HL-60 (cell line): ENCODE results near the gene HAP1.
A peak's percentile ranks its signal among the peaks of the same experiment; 100 is the strongest.

Experiments used
- DNase-seq, 2 experiments: peaks; one replicate each; pipeline ENCODE4 v3.0.0-alpha.2; 2010 to 2020; ENCODE audit warnings: low read depth in 1 of 2, low spot score in 1 of 2
- H3K27ac ChIP-seq: fragments of 250-450 bp; sonication (Bioruptor Pico); replicated peaks from 2 replicates; pipeline ENCODE4 v1.5.1; 2020; ENCODE audit warnings: mild to moderate bottlenecking, moderate library complexity
- H3K27me3 ChIP-seq: fragments of 250-450 bp; sonication (Bioruptor Pico); 2 replicates; pipeline ENCODE4 v1.5.1; 2021; ENCODE audit warnings: mild to moderate bottlenecking, moderate library complexity; ENCODE audit not compliant: insufficient read depth, poor library complexity, severe bottlenecking
- H3K4me3 ChIP-seq: replicated peaks from 2 replicates; pipeline ENCODE4 v1.5.1; 2011; ENCODE audit warnings: mild to moderate bottlenecking, control low read depth, low read length; ENCODE audit not compliant: insufficient read depth
- GABPA ChIP-seq: IDR thresholded peaks from 2 replicates; pipeline ENCODE4 v1.6.1; 2012; ENCODE audit warnings: low read depth
- POLR2AphosphoS5 ChIP-seq: IDR thresholded peaks from 2 replicates; pipeline ENCODE4 v1.6.1; 2012; ENCODE audit warnings: low read depth
- SPI1 ChIP-seq: IDR thresholded peaks from 2 replicates; pipeline ENCODE4 v1.6.1; 2012; ENCODE audit warnings: low read depth, mild to moderate bottlenecking, borderline replicate concordance
- TF ChIP-seq, protein P1 (sequence below): IDR thresholded peaks from one replicate; pipeline ENCODE4 v1.5.1; 2011; ENCODE audit warnings: low read length, control low read depth, inconsistent platforms; ENCODE audit not compliant: insufficient read depth
- TF ChIP-seq, protein P2 (sequence below): IDR thresholded peaks from 2 replicates; pipeline ENCODE4 v1.6.1; 2012; ENCODE audit warnings: low read depth; ENCODE audit not compliant: insufficient replicate concordance

Gene HAP1

DNA sequence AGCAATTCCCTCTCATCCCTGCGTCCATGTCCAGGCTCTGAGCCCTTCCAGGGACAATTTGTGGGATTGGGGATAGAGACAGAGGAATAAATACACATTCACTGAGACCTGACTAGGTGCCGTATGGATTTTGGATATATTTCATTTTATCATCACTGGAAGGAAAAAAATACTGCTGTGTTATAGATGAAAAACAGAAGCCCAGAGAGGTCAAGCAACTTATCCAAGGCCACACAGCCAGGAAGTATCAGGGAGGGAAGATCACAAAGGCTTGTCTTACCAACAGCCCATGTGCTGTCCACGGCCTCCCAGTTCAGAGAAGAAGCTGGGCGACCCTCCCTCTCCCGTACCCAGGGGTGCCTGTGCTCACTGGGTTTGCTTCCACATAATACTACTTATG, 6.1 kb upstream of the HAP1 start:
- Histone ChIP-seq H3K27ac (no peak overlapping the region), H3K4me3 (no peak overlapping the region), H3K27me3 (peaks cover 18% of the 10 kb centered on the region)
- TF ChIP-seq SPI1 (no peak), POLR2AphosphoS5 (no peak), GABPA (no peak)
- TF ChIP-seq, protein P1, sequence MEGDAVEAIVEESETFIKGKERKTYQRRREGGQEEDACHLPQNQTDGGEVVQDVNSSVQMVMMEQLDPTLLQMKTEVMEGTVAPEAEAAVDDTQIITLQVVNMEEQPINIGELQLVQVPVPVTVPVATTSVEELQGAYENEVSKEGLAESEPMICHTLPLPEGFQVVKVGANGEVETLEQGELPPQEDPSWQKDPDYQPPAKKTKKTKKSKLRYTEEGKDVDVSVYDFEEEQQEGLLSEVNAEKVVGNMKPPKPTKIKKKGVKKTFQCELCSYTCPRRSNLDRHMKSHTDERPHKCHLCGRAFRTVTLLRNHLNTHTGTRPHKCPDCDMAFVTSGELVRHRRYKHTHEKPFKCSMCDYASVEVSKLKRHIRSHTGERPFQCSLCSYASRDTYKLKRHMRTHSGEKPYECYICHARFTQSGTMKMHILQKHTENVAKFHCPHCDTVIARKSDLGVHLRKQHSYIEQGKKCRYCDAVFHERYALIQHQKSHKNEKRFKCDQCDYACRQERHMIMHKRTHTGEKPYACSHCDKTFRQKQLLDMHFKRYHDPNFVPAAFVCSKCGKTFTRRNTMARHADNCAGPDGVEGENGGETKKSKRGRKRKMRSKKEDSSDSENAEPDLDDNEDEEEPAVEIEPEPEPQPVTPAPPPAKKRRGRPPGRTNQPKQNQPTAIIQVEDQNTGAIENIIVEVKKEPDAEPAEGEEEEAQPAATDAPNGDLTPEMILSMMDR, result no peak
- TF ChIP-seq, protein P2, sequence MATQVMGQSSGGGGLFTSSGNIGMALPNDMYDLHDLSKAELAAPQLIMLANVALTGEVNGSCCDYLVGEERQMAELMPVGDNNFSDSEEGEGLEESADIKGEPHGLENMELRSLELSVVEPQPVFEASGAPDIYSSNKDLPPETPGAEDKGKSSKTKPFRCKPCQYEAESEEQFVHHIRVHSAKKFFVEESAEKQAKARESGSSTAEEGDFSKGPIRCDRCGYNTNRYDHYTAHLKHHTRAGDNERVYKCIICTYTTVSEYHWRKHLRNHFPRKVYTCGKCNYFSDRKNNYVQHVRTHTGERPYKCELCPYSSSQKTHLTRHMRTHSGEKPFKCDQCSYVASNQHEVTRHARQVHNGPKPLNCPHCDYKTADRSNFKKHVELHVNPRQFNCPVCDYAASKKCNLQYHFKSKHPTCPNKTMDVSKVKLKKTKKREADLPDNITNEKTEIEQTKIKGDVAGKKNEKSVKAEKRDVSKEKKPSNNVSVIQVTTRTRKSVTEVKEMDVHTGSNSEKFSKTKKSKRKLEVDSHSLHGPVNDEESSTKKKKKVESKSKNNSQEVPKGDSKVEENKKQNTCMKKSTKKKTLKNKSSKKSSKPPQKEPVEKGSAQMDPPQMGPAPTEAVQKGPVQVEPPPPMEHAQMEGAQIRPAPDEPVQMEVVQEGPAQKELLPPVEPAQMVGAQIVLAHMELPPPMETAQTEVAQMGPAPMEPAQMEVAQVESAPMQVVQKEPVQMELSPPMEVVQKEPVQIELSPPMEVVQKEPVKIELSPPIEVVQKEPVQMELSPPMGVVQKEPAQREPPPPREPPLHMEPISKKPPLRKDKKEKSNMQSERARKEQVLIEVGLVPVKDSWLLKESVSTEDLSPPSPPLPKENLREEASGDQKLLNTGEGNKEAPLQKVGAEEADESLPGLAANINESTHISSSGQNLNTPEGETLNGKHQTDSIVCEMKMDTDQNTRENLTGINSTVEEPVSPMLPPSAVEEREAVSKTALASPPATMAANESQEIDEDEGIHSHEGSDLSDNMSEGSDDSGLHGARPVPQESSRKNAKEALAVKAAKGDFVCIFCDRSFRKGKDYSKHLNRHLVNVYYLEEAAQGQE, result no peak
- DNase-seq, result no peak

DNA sequence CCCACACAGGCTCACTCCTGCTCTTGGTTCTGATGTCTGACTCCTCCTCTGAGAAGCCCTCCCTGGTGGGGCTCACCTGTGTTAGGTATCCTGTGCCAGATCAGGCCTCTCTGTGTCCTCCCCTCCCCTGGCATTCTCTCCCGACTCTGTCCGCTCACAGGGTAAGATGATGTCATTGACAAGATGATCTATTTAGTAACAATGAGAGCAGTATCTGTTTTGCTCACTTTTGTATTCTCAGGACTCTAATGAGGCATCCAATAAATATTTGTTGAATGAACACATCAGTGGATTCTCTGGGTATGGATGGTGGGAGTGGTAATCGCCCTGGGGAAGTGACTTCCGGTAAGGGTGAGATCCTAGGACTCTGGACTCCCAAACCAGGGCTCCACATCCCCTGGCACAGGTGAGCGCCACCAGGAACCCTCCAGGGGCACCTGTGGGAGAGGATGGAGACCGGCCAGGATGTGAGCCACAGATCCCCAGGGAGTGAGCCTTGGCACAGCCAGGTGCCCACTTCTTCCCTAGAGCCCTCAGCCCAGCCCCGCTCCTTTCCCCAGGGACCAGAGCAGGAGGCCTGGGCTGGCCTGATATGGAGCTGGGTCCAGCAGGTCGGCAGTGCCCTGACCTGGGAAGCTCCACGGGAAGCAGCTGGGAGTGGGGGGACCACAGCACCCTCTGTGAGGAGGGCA, 5.4 kb upstream of the HAP1 start:
- DNase-seq, result no peak
- H3K27ac ChIP-seq, result no peak overlapping the region
- no peak overlapping the region for H3K4me3 ChIP-seq
- peaks cover 25% of the 10 kb centered on the region for H3K27me3 ChIP-seq
- no peak for TF ChIP-seq POLR2AphosphoS5
- no peak for TF ChIP-seq SPI1
- no peak for TF ChIP-seq GABPA
- TF ChIP-seq, protein P2, result no peak
- TF ChIP-seq, protein P1, result no peak

DNA sequence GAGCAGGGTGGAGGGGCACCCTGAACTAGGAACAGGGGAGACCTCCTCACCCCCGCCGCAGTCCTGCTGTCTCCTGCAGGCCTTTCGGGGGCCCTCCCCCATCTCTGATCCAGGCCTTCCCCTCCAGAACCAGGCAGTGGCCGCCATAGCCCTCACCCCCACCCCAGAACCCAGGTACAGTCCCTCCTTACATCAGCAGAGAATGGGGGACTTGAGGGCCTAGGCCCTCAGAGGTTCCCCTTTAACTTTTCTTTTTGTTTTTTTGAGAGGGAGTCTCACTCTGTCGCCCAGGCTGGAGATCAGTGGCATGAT, 4.3 kb upstream of the HAP1 start:
- Histone ChIP-seq H3K4me3 (no peak overlapping the region), H3K27ac (no peak overlapping the region), H3K27me3 (peaks cover 36% of the 10 kb centered on the region)
- no peak for TF ChIP-seq GABPA
- no peak for DNase-seq

DNA sequence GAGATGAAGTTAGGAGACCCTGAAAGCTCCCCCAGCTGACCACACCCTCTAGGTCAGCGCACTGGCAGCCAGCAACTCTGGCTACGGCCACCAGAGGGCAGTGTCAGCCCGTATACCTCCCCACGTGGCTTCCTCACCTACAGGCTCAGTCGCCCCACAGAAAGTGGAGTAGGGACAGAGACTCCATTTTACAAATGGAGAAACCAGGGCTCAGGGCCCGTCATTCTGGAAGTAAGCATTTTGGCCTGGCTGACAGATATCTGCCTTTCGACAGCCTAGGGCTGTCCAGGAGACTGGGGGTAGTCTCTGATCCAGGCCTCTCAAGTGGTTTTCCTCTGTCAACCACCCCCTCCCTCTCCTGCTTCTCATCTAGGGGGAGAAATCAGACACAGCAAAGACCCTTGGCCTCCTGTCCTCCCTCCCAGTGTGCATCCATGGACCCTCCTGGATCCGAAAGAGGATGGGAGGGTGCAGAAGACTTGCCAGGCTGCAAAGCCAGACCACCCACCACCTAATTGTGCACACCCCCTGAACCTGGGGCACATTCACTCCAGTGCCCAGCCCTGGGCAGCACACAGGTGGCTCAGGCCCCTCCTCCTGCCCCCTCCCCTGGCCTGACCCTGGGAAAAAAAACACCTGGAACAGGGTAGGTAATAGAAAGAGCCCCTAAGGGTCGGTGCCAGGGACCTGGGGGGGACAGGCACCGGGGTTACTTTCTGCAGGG, 3.8 kb upstream of the HAP1 start:
- TF ChIP-seq, protein P1, result peak; percentile 97
- TF ChIP-seq SPI1 (peak; percentile 10; the same call in 1 of the 2 replicates), GABPA (no peak), POLR2AphosphoS5 (no peak)
- TF ChIP-seq, protein P2, result no peak
- peak; percentile 54 to 79 for DNase-seq
- peaks cover 39% of the 10 kb centered on the region for H3K27me3 ChIP-seq
- H3K4me3 ChIP-seq, result no peak overlapping the region
- no peak overlapping the region for H3K27ac ChIP-seq
